HEK293 (cell line): Measurements from ENCODE around the gene AGK.

ENCODE experiments used
- ATF2 ChIP-seq: fragments of 450-650 bp; formaldehyde crosslinking; IDR thresholded peaks from 2 replicates; pipeline ENCODE4 v1.5.1; 2016; ENCODE audit warnings: missing biosample characterization, missing genetic modification characterization, low read depth
- CTCF ChIP-seq: fragments of 450-650 bp; formaldehyde crosslinking; IDR thresholded peaks from 2 replicates; pipeline ENCODE4 v1.5.1; 2016; ENCODE audit warnings: missing biosample characterization, missing genetic modification characterization
- GLI2 ChIP-seq: fragments of 450-650 bp; formaldehyde crosslinking; IDR thresholded peaks from 2 replicates; pipeline ENCODE4; 2017; ENCODE audit warnings: missing biosample characterization, missing genetic modification characterization, low read depth, borderline replicate concordance
- KLF9 ChIP-seq: fragments of 450-650 bp; formaldehyde crosslinking; IDR thresholded peaks from 2 replicates; pipeline ENCODE4 v1.5.1; 2016; ENCODE audit warnings: missing biosample characterization, missing genetic modification characterization, low read depth
- REST ChIP-seq: fragments of 450-650 bp; formaldehyde crosslinking; IDR thresholded peaks from 2 replicates; pipeline ENCODE4 v1.5.1; 2016; ENCODE audit warnings: missing biosample characterization, missing genetic modification characterization
- TCF7L2 ChIP-seq: IDR thresholded peaks from 2 replicates; pipeline ENCODE4 v1.6.1; 2011; ENCODE audit warnings: low read depth, mild to moderate bottlenecking, inconsistent platforms, low read length, moderate library complexity, borderline replicate concordance
- ZNF174 ChIP-seq: fragments of 450-650 bp; formaldehyde crosslinking; IDR thresholded peaks from 2 replicates; pipeline ENCODE4 v1.5.0; 2017; ENCODE audit warnings: missing biosample characterization, mild to moderate bottlenecking, missing genetic modification characterization
- ZNF175 ChIP-seq: fragments of 450-650 bp; formaldehyde crosslinking; IDR thresholded peaks from 2 replicates; pipeline ENCODE4 v1.5.1; 2016; ENCODE audit warnings: missing biosample characterization, missing genetic modification characterization
- ZNF214 ChIP-seq: fragments of 450-650 bp; formaldehyde crosslinking; IDR thresholded peaks from 2 replicates; pipeline ENCODE4 v1.5.1; 2017; ENCODE audit warnings: missing biosample characterization, mild to moderate bottlenecking, missing genetic modification characterization, borderline replicate concordance
- ZNF335 ChIP-seq: fragments of 450-650 bp; formaldehyde crosslinking; conservative IDR thresholded peaks from 2 replicates; pipeline ENCODE4 v1.5.1; 2016; ENCODE audit warnings: missing biosample characterization, missing genetic modification characterization
- ZNF555 ChIP-seq: fragments of 450-650 bp; formaldehyde crosslinking; conservative IDR thresholded peaks from 2 replicates; pipeline ENCODE4 v1.5.1; 2017; ENCODE audit warnings: missing biosample characterization, mild to moderate bottlenecking, missing genetic modification characterization, inconsistent platforms
- ZNF692 ChIP-seq: fragments of 450-650 bp; formaldehyde crosslinking; IDR thresholded peaks from 2 replicates; pipeline ENCODE4 v1.5.1; 2016; ENCODE audit warnings: missing biosample characterization, missing genetic modification characterization

GRCh38 chr7:141559961-141560360 lies 8.8 kb downstream of the AGK start:
- TF ChIP-seq CTCF (tag by site-specific recombination): no peak
- no peak for TF ChIP-seq ZNF214 (tag by site-specific recombination)
- TF ChIP-seq ZNF174 (tag by site-specific recombination): no peak
- TF ChIP-seq TCF7L2: no peak
- TF ChIP-seq ZNF692: no peak
- no peak for TF ChIP-seq ZNF555 (tag by site-specific recombination)
- TF ChIP-seq ZNF175 (tag by site-specific recombination): no peak
- TF ChIP-seq GLI2 (tag by site-specific recombination): no peak
- no peak for TF ChIP-seq REST
- TF ChIP-seq KLF9 (tag by site-specific recombination): no peak
- TF ChIP-seq ATF2: no peak
- no peak for TF ChIP-seq ZNF335 (tag by site-specific recombination)
